ENCODE data around the gene PERM1. TPM values are rescaled to one million over a fixed set of nuclear protein-coding genes. Genes with fewer than 3 reads are reported as not detected.
A peak's percentile ranks its signal among the peaks of the same experiment; 100 is the strongest.

The PERM1 gene
- polyA plus RNA-seq, 1 donor (not counting 4 experiments of a cell fraction or from before 2014, with no cell fraction given): not detected

DNA sequence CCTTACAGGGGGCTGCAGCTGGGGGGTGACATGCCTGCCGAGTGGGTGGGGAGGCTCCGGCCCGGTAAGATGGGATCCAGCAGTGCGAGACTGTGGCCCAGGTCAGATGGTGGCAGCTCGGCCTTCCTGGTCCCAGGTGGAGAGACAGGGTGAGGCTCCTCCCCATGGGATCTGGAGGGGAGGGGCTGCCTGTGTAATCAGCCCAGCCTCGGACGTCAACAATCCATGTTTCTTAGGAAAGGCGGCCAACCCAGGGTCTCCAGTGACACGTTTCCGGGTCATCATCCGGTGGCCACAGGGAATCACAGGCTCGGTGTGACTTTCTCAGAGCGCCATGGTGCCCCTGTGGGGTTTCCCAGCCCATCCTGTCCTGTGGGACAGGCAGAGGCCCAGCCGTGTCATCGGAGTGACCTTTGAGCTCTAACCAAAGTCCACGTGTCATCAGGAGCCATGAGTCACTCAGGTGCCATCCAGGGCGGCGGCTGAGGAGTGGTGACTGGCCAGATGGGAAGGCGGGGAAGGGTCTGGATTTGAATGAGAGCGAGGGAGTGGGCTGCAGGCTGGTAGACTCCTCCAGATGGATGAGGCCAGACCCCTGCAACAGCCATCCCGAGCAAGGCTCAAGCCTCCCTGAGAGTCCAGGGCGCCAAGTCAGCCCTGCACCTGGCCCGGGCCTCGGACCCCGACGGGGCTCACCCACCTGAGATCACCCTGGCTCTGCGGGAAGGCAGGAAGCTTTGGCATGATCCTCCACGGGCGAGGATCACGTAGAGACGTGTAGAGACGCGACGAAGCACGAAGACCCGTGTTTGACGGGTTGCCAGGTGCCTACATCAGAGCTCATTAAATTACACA lies 24.6 kb upstream of the PERM1 start:
- Histone ChIP-seq H3K9ac (ENCODE audit: control insufficient read depth, extremely low read depth, insufficient read depth, low read length) (no peak overlapping the region), H3K27ac (ENCODE audit: control insufficient read depth, insufficient read depth, low read length) (no peak overlapping the region), H4K20me1 (ENCODE audit: control insufficient read depth, extremely low read depth, insufficient read depth, low read length) (no peaks in the 10 kb centered on the region), H3K4me2 (ENCODE audit: control insufficient read depth, extremely low read depth, insufficient read depth, low read depth, low read length) (peak overlapping the region; percentile 7), H3K9me1 (ENCODE audit: control insufficient read depth, extremely low read depth, insufficient read depth, low read length) (no peaks in the 10 kb centered on the region), H3K9me3 (ENCODE audit: control insufficient read depth, low read depth, low read length) (no peaks in the 10 kb centered on the region), H3K27me3 (ENCODE audit: control insufficient read depth, extremely low read depth, insufficient read depth, low read length) (peaks cover 21% of the 10 kb centered on the region), H3K36me3 (ENCODE audit: control insufficient read depth in 2 of 2, extremely low read depth in 1 of 2, insufficient read depth in 2 of 2, low read length in 2 of 2) (no peaks in the 10 kb centered on the region), H3K79me2 (ENCODE audit: control insufficient read depth, insufficient read depth, low read length) (no peaks in the 10 kb centered on the region), H3K4me3 (ENCODE audit: control insufficient read depth in 2 of 3, extremely low read depth in 1 of 3, insufficient read depth in 2 of 3, low read depth in 1 of 3, low read length in 3 of 3) (no peak overlapping the region), H3K4me1 (ENCODE audit: control insufficient read depth, extremely low read depth, insufficient read depth, low read length) (peaks cover 20% of the 10 kb centered on the region), H2AFZ (ENCODE audit: control insufficient read depth, low read length) (no peak overlapping the region)
- dilution Hi-C loops (cut with MboI; ENCODE audit: extremely low pct_ligation_motif_present, low sequenced_read_pairs): no loop called here
- FAIRE-seq: no peak
- no peak for TF ChIP-seq EZH2 (IDR thresholded peaks at IDR 0.05; ENCODE audit: low read length)
- TF ChIP-seq, protein P1, sequence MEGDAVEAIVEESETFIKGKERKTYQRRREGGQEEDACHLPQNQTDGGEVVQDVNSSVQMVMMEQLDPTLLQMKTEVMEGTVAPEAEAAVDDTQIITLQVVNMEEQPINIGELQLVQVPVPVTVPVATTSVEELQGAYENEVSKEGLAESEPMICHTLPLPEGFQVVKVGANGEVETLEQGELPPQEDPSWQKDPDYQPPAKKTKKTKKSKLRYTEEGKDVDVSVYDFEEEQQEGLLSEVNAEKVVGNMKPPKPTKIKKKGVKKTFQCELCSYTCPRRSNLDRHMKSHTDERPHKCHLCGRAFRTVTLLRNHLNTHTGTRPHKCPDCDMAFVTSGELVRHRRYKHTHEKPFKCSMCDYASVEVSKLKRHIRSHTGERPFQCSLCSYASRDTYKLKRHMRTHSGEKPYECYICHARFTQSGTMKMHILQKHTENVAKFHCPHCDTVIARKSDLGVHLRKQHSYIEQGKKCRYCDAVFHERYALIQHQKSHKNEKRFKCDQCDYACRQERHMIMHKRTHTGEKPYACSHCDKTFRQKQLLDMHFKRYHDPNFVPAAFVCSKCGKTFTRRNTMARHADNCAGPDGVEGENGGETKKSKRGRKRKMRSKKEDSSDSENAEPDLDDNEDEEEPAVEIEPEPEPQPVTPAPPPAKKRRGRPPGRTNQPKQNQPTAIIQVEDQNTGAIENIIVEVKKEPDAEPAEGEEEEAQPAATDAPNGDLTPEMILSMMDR (optimal IDR thresholded peaks at IDR 0.05 in 1 of 3, IDR thresholded peaks at IDR 0.05 in 1 of 3, conservative IDR thresholded peaks at IDR 0.05 in 1 of 3; ENCODE audit: extremely low read depth in 1 of 3, insufficient read depth in 2 of 3, low read length in 3 of 3): no peak
- DNase-seq (ENCODE audit: low read depth, low spot score): no peak

DNA sequence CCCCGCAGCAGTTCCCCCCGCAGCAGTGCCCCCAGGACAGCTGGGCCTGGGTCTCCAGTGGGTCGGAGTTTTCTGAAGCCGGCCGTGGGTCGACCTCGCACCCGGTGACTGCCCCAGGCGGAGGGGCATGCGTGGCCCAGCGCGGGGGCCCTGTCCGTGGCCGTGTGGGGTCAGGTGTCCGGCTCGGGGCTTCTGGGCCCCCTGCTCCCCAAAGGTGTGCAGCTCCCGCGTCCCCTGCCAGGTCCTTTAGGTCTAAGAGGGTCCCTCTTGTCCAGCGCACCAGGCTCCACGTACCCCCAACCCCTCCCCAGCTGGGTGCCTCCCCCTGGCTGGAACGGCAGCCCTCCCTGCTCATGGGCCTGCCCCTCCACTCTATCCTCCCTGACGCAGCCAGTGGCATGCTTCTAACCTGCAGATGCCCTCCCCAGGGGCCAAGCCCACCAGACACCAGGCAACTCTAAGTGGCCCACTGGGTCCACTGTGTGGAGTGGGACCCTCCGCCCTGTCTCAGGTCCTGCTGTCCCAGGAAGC lies 23.9 kb upstream of the PERM1 start:
- peaks cover 21% of the 10 kb centered on the region for H3K27me3 ChIP-seq (ENCODE audit: control insufficient read depth, extremely low read depth, insufficient read depth, low read length)
- no peak overlapping the region for H3K9ac ChIP-seq (ENCODE audit: control insufficient read depth, extremely low read depth, insufficient read depth, low read length)
- no peak overlapping the region for H2AFZ ChIP-seq (ENCODE audit: control insufficient read depth, low read length)
- no peak for FAIRE-seq
- no peaks in the 10 kb centered on the region for H4K20me1 ChIP-seq (ENCODE audit: control insufficient read depth, extremely low read depth, insufficient read depth, low read length)
- no peaks in the 10 kb centered on the region for H3K36me3 ChIP-seq (ENCODE audit: control insufficient read depth in 2 of 2, extremely low read depth in 1 of 2, insufficient read depth in 2 of 2, low read length in 2 of 2)
- peaks cover 25% of the 10 kb centered on the region for H3K4me1 ChIP-seq (ENCODE audit: control insufficient read depth, extremely low read depth, insufficient read depth, low read length)
- H3K9me3 ChIP-seq (ENCODE audit: control insufficient read depth, low read depth, low read length): no peaks in the 10 kb centered on the region
- TF ChIP-seq, protein P1 (optimal IDR thresholded peaks at IDR 0.05 in 1 of 3, IDR thresholded peaks at IDR 0.05 in 1 of 3, conservative IDR thresholded peaks at IDR 0.05 in 1 of 3; ENCODE audit: extremely low read depth in 1 of 3, insufficient read depth in 2 of 3, low read length in 3 of 3): no peak
- TF ChIP-seq EZH2 (IDR thresholded peaks at IDR 0.05; ENCODE audit: low read length): no peak
- no peak overlapping the region for H3K27ac ChIP-seq (ENCODE audit: control insufficient read depth, insufficient read depth, low read length)
- dilution Hi-C loops (cut with MboI; ENCODE audit: extremely low pct_ligation_motif_present, low sequenced_read_pairs): no loop called here
- no peak overlapping the region for H3K4me2 ChIP-seq (ENCODE audit: control insufficient read depth, extremely low read depth, insufficient read depth, low read depth, low read length)
- DNase-seq (ENCODE audit: low read depth, low spot score): no peak
- no peaks in the 10 kb centered on the region for H3K79me2 ChIP-seq (ENCODE audit: control insufficient read depth, insufficient read depth, low read length)
- no peaks in the 10 kb centered on the region for H3K9me1 ChIP-seq (ENCODE audit: control insufficient read depth, extremely low read depth, insufficient read depth, low read length)
- no peak overlapping the region for H3K4me3 ChIP-seq (ENCODE audit: control insufficient read depth in 2 of 3, extremely low read depth in 1 of 3, insufficient read depth in 2 of 3, low read depth in 1 of 3, low read length in 3 of 3)

All from keratinocyte (primary cell).